H1 (cell line): ENCODE results near the gene IQCF5. TPM values are rescaled to one million over a fixed set of nuclear protein-coding genes. Genes with fewer than 3 reads are reported as not detected.

Source experiments
- CTCF ChIA-PET: fragments of 300-600 bp; sonication (Branson Sonifier 250); formaldehyde crosslinking; loops from one replicate; lab custom pipeline; 2021; ENCODE audit not compliant: partially characterized antibody; lab: Charles Lee
- POLR2A ChIA-PET: fragments of 300-600 bp; sonication (Branson Sonifier 250); formaldehyde crosslinking; loops from one replicate; lab custom pipeline; 2021; ENCODE audit warnings: inconsistent platforms; ENCODE audit not compliant: partially characterized antibody; lab: Charles Lee
- DNase-seq, 2 experiments: peaks; one replicate each; pipeline versions ENCODE4 v3.0.0 to v3.0.0-alpha.2; 2010 to 2022; ENCODE audit warnings: low spot score in 2 of 2, low read depth in 1 of 2, mixed read lengths in 1 of 2
- FAIRE-seq: peaks from 2 replicates; lab custom pipeline; 2011; peaks lifted over from hg19 to GRCh38; lab: Jason Lieb, UNC
- H2AFZ ChIP-seq: 2 replicates; pipeline ENCODE4 v1.8.1; 2012; ENCODE audit warnings: low read length, inconsistent platforms
- H2AK5ac ChIP-seq: 2 replicates; pipeline ENCODE4 v1.6.1; 2013; ENCODE audit warnings: low read depth, low read length
- H2BK120ac ChIP-seq: replicated peaks from 2 replicates; pipeline ENCODE3; 2013; ENCODE audit warnings: low read depth, low read length, inconsistent platforms
- H2BK12ac ChIP-seq: 2 replicates; pipeline ENCODE4 v1.6.1; 2013; ENCODE audit warnings: low read depth, low read length
- H2BK15ac ChIP-seq: 2 replicates; pipeline ENCODE4 v1.6.1; 2013; ENCODE audit warnings: low read length
- H2BK20ac ChIP-seq: 2 replicates; pipeline ENCODE4 v1.6.1; 2013; ENCODE audit warnings: low read length
- H2BK5ac ChIP-seq: 2 replicates; pipeline ENCODE4 v1.6.1; 2013; ENCODE audit warnings: low read depth, low read length
- H3K14ac ChIP-seq: 2 replicates; pipeline ENCODE4 v1.6.1; 2013; ENCODE audit warnings: inconsistent platforms; ENCODE audit not compliant: insufficient read length
- H3K18ac ChIP-seq: 2 replicates; pipeline ENCODE4 v1.6.1; 2013; ENCODE audit warnings: low read length; ENCODE audit errors: extremely low read depth
- H3K23ac ChIP-seq: 2 replicates; pipeline ENCODE4 v1.6.1; 2013; ENCODE audit warnings: inconsistent platforms; ENCODE audit not compliant: insufficient read length
- H3K23me2 ChIP-seq: 2 replicates; pipeline ENCODE4 v1.6.1; 2013; ENCODE audit warnings: low read depth, low read length
- H3K27ac ChIP-seq: 2 replicates; pipeline ENCODE4 v1.6.1; 2011; ENCODE audit warnings: low read depth, low read length, inconsistent platforms
- H3K27me3 ChIP-seq, 4 experiments: replicated peaks in 1 of 4; 1 replicate in 1 of 4; 2 replicates in 3 of 4; pipeline versions ENCODE4 v1.6.1 to v1.8.1; 2011 to 2013; ENCODE audit warnings: low read length in 3 of 4, mild to moderate bottlenecking in 3 of 4, inconsistent platforms in 2 of 4, mixed read lengths in 2 of 4, moderate library complexity in 1 of 4; ENCODE audit not compliant: control insufficient read depth in 3 of 4, insufficient read depth in 3 of 4; ENCODE audit errors: extremely low read depth in 1 of 4
- H3K36me3 ChIP-seq, 4 experiments: 2 replicates each; pipeline versions ENCODE4 v1.6.1 to v1.8.1; 2011 to 2013; ENCODE audit warnings: mild to moderate bottlenecking in 4 of 4, low read length in 3 of 4, moderate library complexity in 2 of 4, control low read depth in 1 of 4, inconsistent platforms in 1 of 4; ENCODE audit not compliant: insufficient read depth in 4 of 4, control insufficient read depth in 2 of 4
- H3K4ac ChIP-seq: replicated peaks from 2 replicates; pipeline ENCODE3; 2013; ENCODE audit warnings: low read length, low read depth, mixed read lengths, inconsistent platforms; ENCODE audit not compliant: insufficient read length
- H3K4me1 ChIP-seq, 4 experiments: replicated peaks in 1 of 4; 1 replicate in 1 of 4; 2 replicates in 3 of 4; pipeline versions ENCODE4 v1.6.1 to v1.8.1; 2011 to 2013; ENCODE audit warnings: low read length in 3 of 4, inconsistent platforms in 2 of 4, mixed read lengths in 1 of 4; ENCODE audit not compliant: insufficient read depth in 4 of 4, control insufficient read depth in 3 of 4
- H3K4me2 ChIP-seq, 2 experiments: 2 replicates each; pipeline versions ENCODE4 v1.6.1 to v1.8.1; 2011 to 2013; ENCODE audit warnings: low read depth in 2 of 2, low read length in 2 of 2, control low read depth in 1 of 2, inconsistent platforms in 1 of 2, mild to moderate bottlenecking in 1 of 2; ENCODE audit not compliant: insufficient read depth in 1 of 2
- H3K4me3 ChIP-seq, 4 experiments: fragments of 200-600, 300-600 bp in 1 of 4; sonication (generic), shearing (Covaris generic), sonication (Bioruptor Twin) in 1 of 4; 2 replicates each; pipeline versions ENCODE4 v1.5.1 to v1.8.1; 2011 to 2016; ENCODE audit warnings: low read length in 4 of 4, low read depth in 3 of 4, control low read depth in 2 of 4, inconsistent platforms in 2 of 4, mild to moderate bottlenecking in 2 of 4, mixed read lengths in 1 of 4, moderate library complexity in 1 of 4; ENCODE audit not compliant: insufficient read depth in 2 of 4; ENCODE audit errors: extremely low read depth in 1 of 4
- H3K56ac ChIP-seq: replicated peaks from 2 replicates; pipeline ENCODE3; 2013; ENCODE audit warnings: low read depth, mild to moderate bottlenecking, mixed read lengths, low read length, inconsistent platforms; ENCODE audit not compliant: insufficient read length
- H3K79me1 ChIP-seq: 2 replicates; pipeline ENCODE4 v1.6.1; 2013; ENCODE audit warnings: low read depth, low read length, control low read depth
- H3K79me2 ChIP-seq, 2 experiments: 2 replicates each; pipeline versions ENCODE4 v1.6.1 to v1.8.1; 2012 to 2013; ENCODE audit warnings: low read length in 2 of 2, mild to moderate bottlenecking in 2 of 2, inconsistent platforms in 1 of 2; ENCODE audit not compliant: insufficient read depth in 2 of 2, control insufficient read depth in 1 of 2
- H3K9ac ChIP-seq, 4 experiments: replicated peaks in 1 of 4; 1 replicate in 1 of 4; 2 replicates in 3 of 4; pipeline versions ENCODE4 v1.6.1 to v1.8.1; 2011 to 2013; ENCODE audit warnings: low read depth in 3 of 4, low read length in 3 of 4, control low read depth in 2 of 4, mild to moderate bottlenecking in 2 of 4, moderate library complexity in 2 of 4, inconsistent platforms in 1 of 4; ENCODE audit errors: extremely low read depth in 1 of 4
- H3K9me3 ChIP-seq, 2 experiments: 2 replicates each; pipeline versions ENCODE4 v1.6.1 to v1.8.1; 2012 to 2013; ENCODE audit warnings: mild to moderate bottlenecking in 2 of 2, moderate library complexity in 2 of 2, control low read depth in 1 of 2, inconsistent platforms in 1 of 2, low read depth in 1 of 2, low read length in 1 of 2, mixed read lengths in 1 of 2; ENCODE audit not compliant: insufficient read depth in 2 of 2
- H4K20me1 ChIP-seq, 2 experiments: replicated peaks in 1 of 2; 2 replicates each; pipeline versions ENCODE3 to v1.8.1; 2011 to 2013; ENCODE audit warnings: inconsistent platforms in 2 of 2, low read length in 2 of 2, mild to moderate bottlenecking in 1 of 2; ENCODE audit not compliant: insufficient read depth in 2 of 2, control insufficient read depth in 1 of 2
- H4K5ac ChIP-seq: 2 replicates; pipeline ENCODE4 v1.6.1; 2013; ENCODE audit warnings: low read length, low read depth, mixed read lengths, inconsistent platforms; ENCODE audit not compliant: insufficient read length
- H4K8ac ChIP-seq: 2 replicates; pipeline ENCODE4 v1.8.0; 2013; ENCODE audit warnings: mild to moderate bottlenecking, moderate library complexity, low read length, inconsistent platforms; ENCODE audit not compliant: insufficient read depth; ENCODE audit errors: extremely low read depth
- H4K91ac ChIP-seq: replicated peaks from 2 replicates; pipeline ENCODE3; 2013; ENCODE audit warnings: low read length, mixed read lengths, inconsistent platforms; ENCODE audit not compliant: insufficient read length
- CREB1 ChIP-seq: IDR thresholded peaks from 2 replicates; pipeline ENCODE4 v1.6.1; 2012; ENCODE audit warnings: inconsistent platforms
- HDAC6 ChIP-seq: IDR thresholded peaks from one replicate; pipeline ENCODE4 v1.7.1; 2012; ENCODE audit warnings: low read depth, mild to moderate bottlenecking, inconsistent platforms, low read length, moderate library complexity
- JUN ChIP-seq: IDR thresholded peaks from 2 replicates; pipeline ENCODE4 v1.6.1; 2011; ENCODE audit warnings: low read depth, mild to moderate bottlenecking, improper control_type of control experiment, low read length
- KDM1A ChIP-seq: fragments of 200-600, 300-600 bp; sonication (generic); IDR thresholded peaks from 2 replicates; pipeline ENCODE4 v1.7.1; 2016; ENCODE audit warnings: mild to moderate bottlenecking, low read length, borderline replicate concordance
- PHF8 ChIP-seq: fragments of 200-600 bp; sonication (generic); conservative IDR thresholded peaks from 2 replicates; pipeline ENCODE4 v1.7.1; 2012; ENCODE audit warnings: low read depth, mild to moderate bottlenecking, inconsistent platforms, low read length, moderate library complexity
- POLR2AphosphoS5 ChIP-seq: IDR thresholded peaks from 2 replicates; pipeline ENCODE4 v1.6.1; 2011; ENCODE audit warnings: low read depth, low read length
- RBBP5 ChIP-seq: IDR thresholded peaks from 2 replicates; pipeline ENCODE4 v1.7.1; 2012; ENCODE audit warnings: low read depth, mild to moderate bottlenecking, inconsistent platforms, low read length, moderate library complexity, borderline replicate concordance
- SP4 ChIP-seq: IDR thresholded peaks from 2 replicates; pipeline ENCODE4 v1.6.1; 2012; ENCODE audit warnings: low read length, inconsistent platforms
- SRF ChIP-seq: IDR thresholded peaks from 2 replicates; pipeline ENCODE4 v1.6.1; 2011; ENCODE audit warnings: mild to moderate bottlenecking, low read depth, low read length, moderate library complexity
- TBP ChIP-seq: IDR thresholded peaks from 2 replicates; pipeline ENCODE4 v1.6.1; 2011; ENCODE audit warnings: low read depth, low read length, improper control_type of control experiment
- TEAD4 ChIP-seq: IDR thresholded peaks from 2 replicates; pipeline ENCODE4 v1.6.1; 2012; ENCODE audit warnings: low read depth, low read length, inconsistent platforms, mixed read lengths
- WGBS, 2 experiments: shearing (Covaris generic) in 1 of 2; methylation state at CpG; one replicate each; pipeline versions ENCODE4 v1.1.6 to v1.1.7; 2013 to 2015; ENCODE audit warnings: low lambda C conversion rate in 2 of 2, mixed read lengths in 2 of 2, inconsistent platforms in 1 of 2, low coverage in 1 of 2, missing lambda C conversion rate in 1 of 2; ENCODE audit not compliant: insufficient replicate concordance in 2 of 2, insufficient coverage in 1 of 2, insufficient read length in 1 of 2; ENCODE audit errors: extremely low coverage in 1 of 2, missing lambda C conversion rate in 1 of 2; 5-methylcytosine and 5-hydroxymethylcytosine counted together
- polyA plus RNA-seq, 7 experiments: library from polyadenylated mRNA; depleted of rRNA in 3 of 7; stranded (reverse) in 5 of 7; unstranded in 2 of 7; fragments of >200 nt in 5 of 7; fragments of 200-250 nt in 2 of 7; gene quantifications; 1 replicate in 5 of 7; 2 replicates in 1 of 7; 4 replicates in 1 of 7; pipeline versions ENCODE4 v1.2.1 to v1.2.3, GENCODE V29; 2011 to 2013; ENCODE audit warnings: missing spikeins in 2 of 7, mixed read lengths in 2 of 7
- total RNA-seq: library from RNA; stranded (reverse); fragmentation: NEBNext Ultra II Directional; extraction: Animal tissue kit (Norgen Biotek cat#: 25700); gene quantifications from 2 replicates; pipeline ENCODE4 v1.2.1, GENCODE V29; 2021

The IQCF5 gene
- total and polyA plus RNA-seq, 2 of the 8 experiments (the other 6 are each of a cell fraction or from before 2014, with no cell fraction given), result not detected

DNA sequence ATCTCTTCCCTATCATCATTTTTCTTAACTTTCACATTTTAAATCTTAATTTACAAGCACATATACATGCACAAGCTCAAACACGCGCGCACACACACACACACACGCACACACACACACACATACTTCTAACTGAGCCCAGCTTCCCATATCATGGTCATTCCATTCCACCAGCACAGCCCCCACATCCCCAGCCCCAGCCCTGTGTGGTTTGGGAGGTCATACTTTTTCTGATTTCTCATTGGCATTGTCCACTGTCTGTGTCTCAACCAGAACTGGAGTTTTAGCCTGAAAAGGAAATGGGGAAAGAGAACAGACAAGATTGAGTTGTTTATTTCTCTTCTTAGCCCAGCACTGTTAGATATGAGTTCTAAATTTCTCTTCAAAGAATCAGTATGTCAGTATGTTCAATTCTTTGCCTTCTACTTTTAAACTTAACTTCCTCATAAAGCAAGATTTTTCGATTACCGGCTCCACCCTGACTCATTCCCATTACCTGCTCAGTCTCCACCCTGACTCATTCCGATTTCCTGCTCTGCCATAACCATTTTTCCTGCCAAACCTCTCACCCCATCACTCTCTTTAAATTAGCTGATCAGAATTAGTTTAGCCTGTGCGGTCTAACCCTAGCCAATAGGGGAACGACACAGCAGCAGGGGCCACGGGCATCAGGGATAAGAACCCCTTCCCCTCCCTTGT is 21.4 kb upstream of the IQCF5 start:
- CTCF ChIA-PET, result interaction anchor here (1.0 to 1.7 kb wide), 2 partner anchors 8 to 76 kb away, joined by 3 to 6 read pairs; no protein-coding TSS in a partner anchor
- no peak overlapping the region for H4K91ac ChIP-seq
- 96 to 100% methylated on average over 3 to 10 of the region's 10 CpGs for WGBS, 2 experiments

More for the DNA sequence above, 21.4 kb upstream of the IQCF5 start:
- no peaks in the 10 kb centered on the region for H3K79me1 ChIP-seq
- H2BK12ac ChIP-seq, result no peak overlapping the region
- H4K20me1 ChIP-seq, result no peaks in the 10 kb centered on the region
- H3K79me2 ChIP-seq, result no peaks in the 10 kb centered on the region
- H3K9ac ChIP-seq, result no peak overlapping the region
- no peak overlapping the region for H3K56ac ChIP-seq
- H3K27me3 ChIP-seq, result no peaks in the 10 kb centered on the region; a peak in 3 of 7 replicates
- no peak overlapping the region for H2BK120ac ChIP-seq
- POLR2A ChIA-PET, result no interaction called here
- H2AFZ ChIP-seq, result no peak overlapping the region
- H3K18ac ChIP-seq, result no peak overlapping the region
- H3K4me1 ChIP-seq, result peaks cover 0 to 3% (median 2%) of the 10 kb centered on the region in 4 experiments; a peak in 1 of 7 replicates
- H3K4me3 ChIP-seq, result no peak overlapping the region
- no peaks in the 10 kb centered on the region; the same call in 1 of the 2 replicates for H3K23me2 ChIP-seq
- no peak overlapping the region for H4K5ac ChIP-seq
- H3K27ac ChIP-seq, result no peak overlapping the region
- DNase-seq (no peak), FAIRE-seq (no peak)
- H2AK5ac ChIP-seq, result no peak overlapping the region
- H3K23ac ChIP-seq, result no peak overlapping the region
- TF ChIP-seq SRF, result no peak
- no peak for TF ChIP-seq PHF8
- no peak for TF ChIP-seq POLR2AphosphoS5
- TF ChIP-seq CREB1, result no peak
- no peak for TF ChIP-seq KDM1A
- TF ChIP-seq TEAD4, result no peak
- TF ChIP-seq TBP, result no peak
- no peak for TF ChIP-seq HDAC6
- TF ChIP-seq RBBP5, result no peak
- no peak for TF ChIP-seq JUN
- no peak for TF ChIP-seq SP4
- H3K4me2 ChIP-seq, result no peak overlapping the region
- no peak overlapping the region for H2BK5ac ChIP-seq
- no peak overlapping the region for H3K4ac ChIP-seq
- H3K14ac ChIP-seq, result no peak overlapping the region
- no peaks in the 10 kb centered on the region; a peak in 1 of 4 replicates for H3K9me3 ChIP-seq
- H3K36me3 ChIP-seq, result no peaks in the 10 kb centered on the region
- H2BK20ac ChIP-seq, result no peak overlapping the region
- H4K8ac ChIP-seq, result no peak overlapping the region
- no peak overlapping the region for H2BK15ac ChIP-seq
